Fibroblast of villous mesenchyme (primary cell): ENCODE results near the gene GIMAP5. TPM values are rescaled to one million over a fixed set of nuclear protein-coding genes. Genes with fewer than 3 reads are reported as not detected.

Experiments used
- DNase-seq: peaks from one replicate; pipeline ENCODE4 v3.0.0-alpha.2; 2010; ENCODE audit warnings: low read depth
- H3K4me3 ChIP-seq: 2 replicates; pipeline ENCODE4 v1.5.1; 2011; ENCODE audit warnings: low read depth, mild to moderate bottlenecking, low read length
- CTCF ChIP-seq: IDR thresholded peaks from 2 replicates; pipeline ENCODE4 v1.5.1; 2012; ENCODE audit warnings: low read depth, mild to moderate bottlenecking, low read length; ENCODE audit not compliant: insufficient read depth
- total RNA-seq: library from RNA; depleted of rRNA; stranded (reverse); fragments of >200 nt; gene quantifications from 2 replicates; pipeline ENCODE4 v1.2.3, GENCODE V29; 2012

Gene GIMAP5
- total RNA-seq, 1 donor: not detected

- H3K4me3 ChIP-seq: no peak overlapping the region
- DNase-seq: no peak
- TF ChIP-seq CTCF: no peak
These were observed 43.1 kb downstream of the GIMAP5 start for GRCh38 chr7:150780292-150780691.

- TF ChIP-seq CTCF: no peak
- H3K4me3 ChIP-seq: no peak overlapping the region
- DNase-seq: peak; percentile 67
These were observed 43.9 kb downstream of the GIMAP5 start for GRCh38 chr7:150781103-150781502.

GRCh38 chr7:150781961-150782360 lies 44.7 kb downstream of the GIMAP5 start:
- no peak overlapping the region for H3K4me3 ChIP-seq
- no peak for TF ChIP-seq CTCF

GRCh38 chr7:150784120-150784736 lies 47.0 kb downstream of the GIMAP5 start:
- DNase-seq: no peak
- H3K4me3 ChIP-seq: no peak overlapping the region
- TF ChIP-seq CTCF: no peak

More at GRCh38 chr7:150781961-150782360, 44.7 kb downstream of the GIMAP5 start:
- DNase-seq: no peak

- no peak overlapping the region for H3K4me3 ChIP-seq
- no peak for DNase-seq
These were observed 47.7 kb downstream of the GIMAP5 start for GRCh38 chr7:150784954-150785353.

GRCh38 chr7:150787321-150788281 lies 50.4 kb downstream of the GIMAP5 start:
- TF ChIP-seq CTCF: no peak
- no peak overlapping the region for H3K4me3 ChIP-seq
- peak; percentile 28 for DNase-seq

More at GRCh38 chr7:150784954-150785353, 47.7 kb downstream of the GIMAP5 start:
- TF ChIP-seq CTCF: no peak
